GM08714 (cell line): ENCODE data around the gene A1BG.

Experiments
- H3K4me3 ChIP-seq: fragments of 200-500 bp; sonication (Bioruptor generic); 2 replicates; pipeline ENCODE4 v1.5.1; 2014; ENCODE audit warnings: mild to moderate bottlenecking, low read length, inconsistent platforms
- ZNF274 ChIP-seq: IDR thresholded peaks from 2 replicates; pipeline ENCODE4 v1.6.1; 2012; ENCODE audit warnings: mild to moderate bottlenecking, low read depth, low read length

Gene A1BG

DNA sequence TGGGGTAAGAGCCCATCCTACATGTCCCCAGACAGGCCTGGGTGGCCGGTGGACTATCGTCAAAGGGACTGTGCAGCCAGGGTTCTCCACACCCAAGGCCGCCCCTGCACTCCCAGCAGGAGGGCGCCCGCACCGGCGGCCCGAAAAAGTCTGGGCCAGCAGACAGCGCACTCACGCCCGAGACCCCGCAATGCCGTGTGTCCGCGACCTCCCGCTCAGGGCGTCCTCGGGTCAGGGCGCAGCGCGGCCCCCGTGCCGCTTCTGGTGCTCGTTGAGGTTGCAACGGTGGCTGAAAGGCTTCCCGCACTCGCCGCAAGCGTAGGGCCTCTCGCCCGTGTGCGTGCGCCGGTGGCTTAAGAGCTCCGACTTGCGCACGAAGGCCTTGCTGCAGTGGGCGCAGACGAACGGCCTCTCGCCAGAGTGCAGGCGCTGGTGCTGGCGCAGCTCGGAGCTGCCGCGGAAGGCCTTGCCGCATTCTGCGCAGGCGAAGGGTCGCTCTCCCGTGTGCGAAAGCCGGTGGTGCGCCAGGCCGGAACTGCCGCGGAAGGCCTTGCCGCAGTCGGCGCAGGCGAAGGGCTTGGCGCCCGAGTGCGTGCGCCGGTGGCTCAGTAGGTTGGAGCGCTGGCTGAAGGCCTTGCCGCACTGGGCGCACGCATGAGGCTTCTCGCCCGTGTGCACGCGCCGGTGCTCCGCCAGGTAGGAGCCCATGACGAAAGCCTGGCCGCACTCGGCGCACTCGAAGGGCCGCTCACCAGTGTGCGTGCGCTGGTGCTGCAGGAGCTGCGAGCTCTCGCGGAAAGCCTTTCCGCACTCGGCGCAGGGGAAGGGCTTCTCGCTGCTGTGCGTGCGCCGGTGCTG lies 2.8 kb upstream of the A1BG start:
- no peak overlapping the region; the same call in 1 of the 2 replicates for H3K4me3 ChIP-seq
- TF ChIP-seq ZNF274, result no peak

DNA sequence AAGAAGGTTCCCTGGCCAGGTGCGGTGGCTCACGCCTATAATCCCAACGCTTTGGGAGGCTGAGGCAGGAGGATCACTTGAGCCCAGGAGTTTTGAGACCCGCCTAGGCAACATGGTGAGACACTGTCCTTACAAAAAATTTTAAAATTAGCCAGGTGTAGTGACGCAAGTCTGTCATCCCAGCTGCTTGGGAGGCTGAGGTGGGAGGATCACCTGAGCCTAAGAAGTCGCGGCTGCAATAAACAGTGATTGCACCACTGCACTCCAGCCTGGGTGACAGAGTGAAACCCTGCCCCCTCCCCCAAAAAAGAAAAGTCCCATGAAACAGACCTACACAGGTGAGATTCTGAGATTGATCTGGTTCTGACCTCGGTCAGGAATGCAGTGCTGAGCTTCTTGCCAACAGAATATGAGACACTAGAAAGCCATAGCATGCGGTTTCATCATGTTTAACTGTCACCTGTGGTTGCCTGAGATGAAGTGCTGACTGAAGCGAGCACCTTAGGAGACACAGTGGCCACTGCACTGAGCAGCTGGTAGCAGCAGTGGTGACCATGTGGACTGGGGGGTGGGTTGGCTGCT lies 2.0 kb upstream of the A1BG start:
- no peak for TF ChIP-seq ZNF274
- H3K4me3 ChIP-seq, result no peak overlapping the region

DNA sequence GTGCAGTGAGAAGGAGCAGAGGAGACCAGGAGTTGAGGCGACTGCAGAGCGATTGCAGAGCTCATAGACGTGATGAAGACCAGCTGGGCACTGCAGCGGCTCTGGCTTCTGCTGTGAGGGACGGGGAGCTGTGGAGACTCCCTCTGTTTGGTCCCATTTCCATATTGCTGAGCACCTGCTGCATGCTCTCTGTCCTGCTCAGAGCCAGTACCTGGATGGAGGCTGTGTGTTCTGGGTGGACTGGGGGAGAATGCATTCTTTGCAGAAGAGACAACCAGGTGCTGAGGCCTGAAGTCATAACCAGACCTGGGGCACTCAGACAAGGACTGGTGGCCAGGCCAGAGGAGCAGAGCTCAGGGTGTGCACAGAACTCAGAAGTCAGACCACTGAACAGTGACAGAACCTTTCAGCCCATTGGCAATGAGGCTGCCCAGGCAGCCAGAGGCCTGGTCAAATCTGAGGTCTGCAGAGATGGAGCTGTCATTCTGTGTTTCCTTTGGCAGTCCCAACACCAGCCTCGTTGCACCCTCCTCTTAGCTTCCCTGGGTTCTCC lies 1.3 kb upstream of the A1BG start:
- H3K4me3 ChIP-seq, result no peak overlapping the region
- no peak for TF ChIP-seq ZNF274

DNA sequence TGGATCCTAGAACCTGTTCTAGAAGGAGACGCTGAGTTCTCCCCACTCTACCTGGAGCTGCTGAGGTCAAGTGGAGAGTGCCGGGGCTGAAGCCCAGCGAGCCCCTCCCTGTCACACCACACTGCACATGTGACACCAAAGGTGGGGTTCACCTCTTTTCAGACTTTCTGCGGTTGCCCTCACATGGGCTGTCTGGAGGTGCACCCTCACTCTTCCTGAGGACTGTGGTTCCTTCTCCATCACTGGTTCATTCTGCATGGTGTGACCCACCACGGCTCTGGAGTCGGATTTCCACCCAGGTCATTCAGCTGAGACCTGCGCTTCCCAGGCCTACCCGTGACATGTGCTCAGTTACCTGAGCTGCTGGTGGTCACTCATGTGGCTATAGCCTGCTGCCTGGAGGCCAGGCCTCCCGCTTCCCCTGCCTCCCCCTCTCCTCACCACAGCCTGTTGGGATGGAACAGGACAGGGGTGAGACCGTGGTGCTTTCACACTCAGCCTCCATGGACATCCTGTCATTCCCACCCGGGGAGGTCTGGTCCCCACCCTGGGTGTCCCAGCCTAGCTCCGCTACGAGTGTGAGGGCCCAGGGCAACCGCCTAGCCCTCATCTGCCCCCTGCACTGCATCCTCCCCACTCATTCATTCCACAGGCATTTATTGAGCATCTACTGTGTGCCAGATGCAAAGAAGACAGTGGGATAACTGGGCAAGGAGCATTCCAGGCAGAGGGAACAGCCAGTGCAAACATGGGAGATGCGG lies 605 bp upstream of the A1BG start:
- no peak for TF ChIP-seq ZNF274
- no peak overlapping the region for H3K4me3 ChIP-seq

DNA sequence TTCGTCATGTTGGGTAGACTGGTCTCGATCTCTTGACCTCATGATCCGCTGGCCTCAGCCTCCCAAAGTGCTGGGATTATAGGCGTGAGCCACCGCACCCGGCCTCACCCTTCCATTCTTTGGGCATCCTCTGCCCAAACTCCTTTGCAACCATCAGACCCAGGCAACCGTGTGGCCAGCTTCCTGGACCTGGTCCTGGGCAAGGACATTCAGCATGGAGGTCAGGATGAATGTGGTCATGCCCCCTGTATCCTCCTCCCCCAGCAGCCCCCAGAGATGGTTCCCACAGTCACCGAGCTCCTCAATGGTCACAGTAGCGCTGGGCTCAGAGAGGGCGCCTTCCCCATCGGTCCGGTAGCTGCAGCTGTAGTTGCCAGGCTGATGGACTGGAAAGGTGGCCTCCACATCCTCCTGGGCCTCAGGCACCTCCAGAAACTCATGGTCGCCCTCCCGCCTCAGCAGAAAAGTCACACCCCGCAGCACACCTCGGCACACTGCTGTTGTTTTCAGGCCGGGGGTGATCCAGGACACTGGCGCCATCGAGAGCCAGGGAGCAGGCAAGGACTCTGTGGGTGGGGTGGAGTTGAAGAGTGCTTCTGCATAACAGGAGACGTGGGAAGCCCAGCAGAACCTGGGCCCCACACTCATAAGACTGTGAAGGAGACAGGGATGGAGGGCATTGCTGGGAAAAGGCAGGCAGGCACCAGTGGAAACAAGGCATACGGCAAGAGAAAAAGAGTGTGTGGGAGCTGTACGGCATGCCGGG lies 1.1 kb downstream of the A1BG start:
- TF ChIP-seq ZNF274, result no peak
- H3K4me3 ChIP-seq, result no peak overlapping the region

DNA sequence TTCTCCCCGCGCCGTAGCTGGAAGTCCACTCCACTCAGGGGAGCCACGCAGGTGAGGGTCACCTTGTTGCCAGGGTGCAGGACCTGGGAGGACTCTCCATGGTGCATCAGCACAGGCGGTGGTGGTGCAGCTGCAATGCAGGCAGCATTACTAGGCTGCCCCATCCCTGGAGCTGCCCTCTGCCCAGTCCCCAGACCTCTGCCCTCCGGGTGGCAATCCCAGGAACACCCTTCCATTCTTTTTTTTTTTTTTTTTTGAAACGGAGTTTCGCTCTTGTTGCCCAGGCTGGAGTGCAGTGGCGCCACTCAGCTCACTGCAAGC lies 1.8 kb downstream of the A1BG start:
- TF ChIP-seq ZNF274, result no peak
- H3K4me3 ChIP-seq, result no peak overlapping the region

DNA sequence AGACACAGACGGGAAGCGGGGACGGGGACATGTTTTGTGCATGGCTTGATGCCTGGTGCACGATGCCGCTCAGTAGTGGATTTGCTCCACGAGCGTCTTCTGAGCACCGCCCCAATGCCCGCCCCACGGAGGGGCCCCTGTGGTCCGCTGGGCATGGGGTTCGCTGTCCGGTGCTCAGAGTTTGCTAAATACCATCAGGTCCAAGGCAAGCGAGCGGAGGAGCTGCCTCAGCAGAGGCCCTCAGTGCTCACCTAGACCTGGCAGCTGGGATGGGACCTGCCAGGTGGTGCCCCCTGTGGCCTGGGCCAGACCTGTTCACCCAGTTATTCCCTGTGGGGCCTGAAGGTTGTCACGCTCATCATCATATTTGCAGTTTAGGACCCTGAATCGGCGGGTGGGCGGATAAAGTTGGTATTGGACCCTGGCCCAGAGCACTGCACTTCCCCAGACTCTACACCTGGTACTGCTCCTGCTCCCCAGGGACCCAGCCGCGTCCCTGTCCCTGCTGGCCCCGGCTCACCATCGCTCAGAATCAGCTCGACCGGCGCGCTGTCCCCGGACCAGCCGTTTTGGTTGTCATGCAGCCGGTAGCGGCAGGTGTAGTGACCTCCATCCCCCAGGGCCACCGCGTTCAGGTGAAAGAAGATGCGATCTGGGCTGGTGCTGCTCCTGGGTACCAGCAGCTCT lies 2.3 kb downstream of the A1BG start:
- TF ChIP-seq ZNF274, result no peak
- H3K4me3 ChIP-seq, result no peak overlapping the region

DNA sequence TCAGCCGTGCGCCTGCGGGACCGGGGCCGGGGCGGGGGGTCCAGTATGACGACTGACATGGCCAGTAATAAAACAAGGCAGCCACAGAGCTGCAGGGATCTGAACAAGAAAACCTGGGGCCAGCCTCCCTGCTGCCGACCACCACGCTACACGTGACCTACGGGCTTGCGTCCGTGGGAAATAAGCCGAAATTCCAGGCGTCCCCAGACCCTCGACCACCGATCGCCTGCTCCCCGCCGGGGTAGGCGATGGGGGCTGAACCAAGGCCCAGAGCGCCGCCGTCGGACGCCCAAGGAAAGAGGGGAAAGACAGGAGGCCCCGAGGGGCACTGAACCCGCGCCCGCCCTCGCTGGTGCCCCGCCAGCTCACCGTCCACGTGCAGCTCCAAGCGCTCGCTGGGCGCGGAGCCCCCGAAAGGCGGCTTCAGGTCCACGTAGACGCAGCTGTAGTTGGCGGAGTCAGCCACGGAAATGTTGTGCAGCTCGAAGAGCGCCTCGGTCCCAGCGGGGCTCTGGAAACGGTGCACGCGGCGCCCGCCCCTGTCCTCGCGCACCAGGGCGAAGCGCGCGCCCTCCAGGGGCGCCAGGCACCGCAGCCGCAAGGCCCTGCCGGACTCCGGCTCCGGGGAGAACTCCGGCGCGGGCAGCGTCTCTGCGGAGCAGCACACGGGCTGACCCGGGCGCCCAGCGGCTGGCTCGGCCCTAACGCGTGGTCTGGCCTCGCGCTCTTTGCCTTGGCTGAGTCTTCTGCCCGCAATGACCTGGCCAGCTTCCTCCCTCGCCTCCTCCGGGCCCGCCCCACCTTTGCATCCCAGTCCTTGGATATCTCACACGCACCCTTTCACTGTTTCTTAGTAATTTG lies 3.1 kb downstream of the A1BG start:
- no peak overlapping the region; the same call in 1 of the 2 replicates for H3K4me3 ChIP-seq
- no peak for TF ChIP-seq ZNF274

DNA sequence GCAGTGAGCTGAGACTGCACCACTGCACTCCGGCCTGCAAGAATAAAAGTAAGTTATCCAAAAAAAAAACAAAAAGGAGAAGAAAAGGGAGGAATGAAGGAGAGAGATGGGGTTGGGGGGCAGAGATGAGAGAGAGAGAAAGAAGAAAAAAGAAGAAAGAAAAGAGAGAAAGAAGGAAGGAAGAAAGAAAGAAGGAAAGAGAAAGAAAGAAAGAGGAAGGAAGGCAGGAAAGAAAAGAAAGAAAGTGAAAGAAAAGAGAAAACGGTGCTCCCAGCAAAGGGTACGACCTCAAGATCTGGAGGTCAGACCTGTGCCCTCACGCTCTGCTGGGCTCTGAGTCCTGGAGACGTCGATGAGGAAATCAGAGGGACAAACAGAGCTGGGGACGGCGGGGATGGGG lies 3.7 kb downstream of the A1BG start:
- no peak overlapping the region; the same call in 1 of the 2 replicates for H3K4me3 ChIP-seq
- TF ChIP-seq ZNF274, result no peak

DNA sequence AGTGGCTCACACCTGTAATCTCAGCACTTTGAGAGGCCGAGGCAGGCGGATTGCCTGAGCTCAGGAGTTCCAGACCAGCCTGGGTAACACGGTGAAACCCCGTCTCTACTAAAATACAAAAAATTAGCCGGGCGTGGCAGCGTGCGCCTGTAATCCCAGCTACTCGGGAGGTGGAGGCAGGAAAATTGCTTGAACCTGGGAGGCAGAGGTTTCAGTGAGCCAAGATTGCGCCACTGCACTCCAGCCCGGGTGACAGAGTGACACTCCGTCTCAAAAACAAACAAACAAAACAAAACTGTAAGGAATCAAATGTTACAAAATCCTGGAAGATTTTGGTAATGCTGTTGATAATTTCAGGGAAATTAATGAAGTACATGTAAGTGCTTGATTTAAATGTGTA lies 5.2 kb downstream of the A1BG start:
- peak overlapping the region; percentile 72 for H3K4me3 ChIP-seq

DNA sequence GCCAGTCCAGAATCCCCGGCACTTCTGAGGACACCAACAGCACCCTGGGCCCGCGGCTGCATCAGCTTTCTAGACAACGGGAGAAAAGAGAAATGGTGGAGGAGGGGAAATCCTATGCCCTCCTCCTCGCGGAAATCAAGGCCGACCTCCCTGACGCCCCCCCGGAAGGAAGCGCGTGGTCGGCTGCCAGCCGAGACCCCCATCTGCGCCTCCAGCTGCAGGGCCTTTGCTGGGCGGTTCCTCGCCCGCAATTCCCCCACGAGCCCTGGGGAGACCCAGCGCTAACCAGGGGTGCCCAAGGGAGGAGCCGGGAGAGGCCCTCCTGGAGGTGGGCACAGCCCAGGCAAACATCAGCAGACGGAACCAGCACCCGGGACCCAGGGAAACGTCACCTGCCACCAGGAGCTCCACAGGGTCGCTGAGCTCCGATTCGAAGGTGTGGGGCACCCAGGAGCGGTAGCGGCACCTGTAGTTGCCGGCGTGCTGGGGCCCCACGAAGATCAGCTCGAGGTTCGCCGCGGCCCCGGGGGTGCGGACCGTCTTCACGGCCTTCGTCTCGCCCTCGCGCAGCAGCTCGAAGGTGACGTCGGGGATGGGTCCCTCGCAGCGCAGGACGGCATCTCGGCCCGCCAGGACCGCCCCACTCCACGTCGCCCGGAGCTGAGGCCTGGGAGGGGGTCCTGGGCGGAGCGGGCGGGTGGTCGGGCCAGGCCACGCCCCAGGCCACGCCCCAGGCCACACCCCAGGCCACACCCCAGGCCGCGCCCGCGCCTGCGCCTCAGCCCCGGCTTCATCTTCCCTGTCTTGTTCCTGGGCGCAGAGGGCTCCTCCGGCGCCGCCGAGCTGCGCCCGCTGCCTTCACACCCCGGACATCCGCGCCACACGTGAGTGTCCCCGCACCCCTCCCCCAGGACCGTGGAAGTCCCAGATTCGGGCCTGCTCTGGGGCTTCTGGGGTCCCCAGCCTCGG lies 6.0 kb downstream of the A1BG start:
- peak overlapping the region; percentile 72 for H3K4me3 ChIP-seq
- no peak for TF ChIP-seq ZNF274

DNA sequence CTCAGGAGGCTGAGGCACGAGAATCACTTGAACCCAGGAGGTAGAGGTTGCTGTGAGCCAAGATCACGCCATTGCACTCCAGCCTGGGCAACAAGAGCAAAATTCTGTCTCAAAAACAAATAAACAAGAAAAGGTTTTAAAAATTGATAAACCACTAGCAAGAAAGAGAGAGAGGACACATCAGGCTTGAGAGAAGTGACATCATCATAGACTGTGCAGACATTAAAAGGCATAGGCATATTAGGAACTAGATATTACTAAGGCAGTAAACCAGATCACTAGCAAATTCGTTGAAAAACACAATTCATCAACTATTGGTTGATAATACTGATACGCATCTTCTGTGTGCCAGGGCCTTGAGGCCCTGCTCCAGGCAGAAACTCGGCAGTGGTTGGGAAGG lies 7.7 kb downstream of the A1BG start:
- H3K4me3 ChIP-seq, result no peak overlapping the region
- TF ChIP-seq ZNF274, result no peak
